ENCODE data around the gene ABCA1. TPM values are rescaled to one million over a fixed set of nuclear protein-coding genes. Genes with fewer than 3 reads are reported as not detected.

The ABCA1 gene
- total RNA-seq, 2 donors from 2014 or later = 5.7 to 21.7 TPM

DNA sequence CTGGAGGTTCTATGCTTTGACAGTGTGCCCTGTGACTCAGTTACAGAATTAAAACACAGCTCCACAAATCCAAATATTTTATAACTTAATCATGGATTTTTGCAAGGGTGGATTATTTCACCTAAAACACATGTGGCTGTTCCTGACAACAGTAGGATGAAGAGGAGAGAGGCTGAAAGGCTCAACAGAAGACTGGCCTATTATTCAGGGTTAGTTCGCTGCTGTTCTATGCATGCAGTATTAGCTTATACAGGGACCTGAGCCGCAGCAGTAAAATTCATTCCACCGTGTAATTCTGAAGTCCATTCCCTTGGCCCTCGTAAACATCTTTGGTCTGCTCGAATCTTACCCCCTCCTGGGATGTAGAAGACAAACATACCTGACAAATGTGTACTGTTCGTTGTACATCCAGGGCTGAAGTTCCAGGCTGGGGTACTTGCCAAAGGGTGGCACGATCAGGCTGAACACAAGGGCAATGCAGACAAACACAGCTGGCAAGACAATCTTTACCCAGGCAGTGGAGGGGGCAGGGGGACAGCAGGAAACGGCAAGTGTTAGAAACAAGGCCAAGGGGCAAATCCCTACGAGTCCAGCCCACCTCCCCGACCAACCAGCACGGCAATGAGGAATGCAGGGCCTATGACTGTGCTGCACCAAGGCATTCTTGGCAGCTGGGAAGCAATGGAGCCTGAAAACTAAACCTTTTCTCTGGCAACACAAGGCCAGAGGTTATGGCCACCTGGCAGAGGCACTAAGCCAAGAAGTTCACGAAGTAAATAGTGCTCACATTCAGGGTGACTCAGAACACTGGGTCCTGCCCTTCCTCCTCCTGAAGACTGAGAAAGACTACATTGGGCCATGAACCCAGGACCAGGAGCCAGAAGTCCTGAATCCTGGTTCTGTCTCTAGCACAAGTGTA lies 117.3 kb downstream of the ABCA1 start:
- H3K27ac Mint-ChIP-seq = no peak overlapping the region
- no peaks in the 10 kb centered on the region for H3K9me3 Mint-ChIP-seq
- peaks cover 0 to 4% of the 10 kb centered on the region in 2 donors for H3K36me3 Mint-ChIP-seq
- no peak for DNase-seq (ENCODE audit: low spot score in 2 of 2)
- no peak for ATAC-seq

DNA sequence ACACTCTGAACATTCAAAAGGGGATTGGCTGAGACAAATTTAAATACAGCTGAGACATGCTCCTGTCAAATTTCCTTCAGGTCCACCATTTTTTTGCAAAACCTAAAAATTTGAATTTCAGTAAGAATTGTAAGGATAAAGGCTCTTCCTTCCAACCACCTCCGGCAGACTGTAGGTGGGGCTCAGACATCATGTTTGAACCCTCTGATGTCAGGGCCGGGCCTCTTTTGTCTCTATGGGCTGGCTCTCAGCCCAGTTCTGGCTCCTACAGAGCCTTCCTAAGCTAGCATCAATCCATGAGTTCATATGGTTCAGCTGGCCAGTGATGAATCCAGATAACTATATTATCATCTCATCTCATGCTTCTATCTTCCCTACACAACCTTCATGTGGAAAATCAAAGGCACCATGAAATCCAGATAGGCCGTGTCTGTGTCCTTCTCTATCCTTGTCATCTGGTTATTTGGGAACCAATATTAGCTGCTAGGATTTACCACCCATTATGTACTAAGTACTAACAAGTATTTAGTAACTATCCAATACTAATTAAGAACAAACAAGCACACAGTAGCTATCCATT lies 119.8 kb downstream of the ABCA1 start:
- no peaks in the 10 kb centered on the region for H3K9me3 Mint-ChIP-seq
- H3K27ac Mint-ChIP-seq = peak overlapping the region in 1 of 2 donors; percentile 44
- DNase-seq (ENCODE audit: low spot score in 2 of 2) (no peak), ATAC-seq (no peak)
- H3K36me3 Mint-ChIP-seq = peaks cover 0 to 4% of the 10 kb centered on the region in 2 donors

DNA sequence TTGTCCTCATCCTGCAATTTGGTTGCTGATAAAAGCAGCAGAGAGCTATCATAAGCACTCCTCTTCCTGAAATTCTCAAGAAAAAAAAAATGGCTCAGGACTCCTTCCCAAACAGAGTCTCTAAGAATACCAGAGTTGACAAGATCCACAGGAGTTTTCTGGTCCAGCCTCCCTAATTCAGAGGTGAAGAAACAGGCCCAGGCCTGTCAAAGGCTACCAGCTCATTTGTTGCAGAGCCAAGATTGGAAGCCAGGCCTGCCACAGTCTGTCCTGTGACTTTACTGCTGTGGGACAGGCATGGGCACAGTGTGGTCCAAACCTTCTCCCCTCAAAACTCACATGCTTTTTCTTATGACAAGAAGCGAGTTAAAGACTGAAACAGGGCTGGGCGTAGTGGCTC lies 122.5 kb downstream of the ABCA1 start:
- no peak overlapping the region for H3K27ac Mint-ChIP-seq
- ATAC-seq (no peak), DNase-seq (ENCODE audit: low spot score in 2 of 2) (no peak)
- H3K9me3 Mint-ChIP-seq = no peaks in the 10 kb centered on the region
- peaks cover 0 to 4% of the 10 kb centered on the region in 2 donors for H3K36me3 Mint-ChIP-seq

DNA sequence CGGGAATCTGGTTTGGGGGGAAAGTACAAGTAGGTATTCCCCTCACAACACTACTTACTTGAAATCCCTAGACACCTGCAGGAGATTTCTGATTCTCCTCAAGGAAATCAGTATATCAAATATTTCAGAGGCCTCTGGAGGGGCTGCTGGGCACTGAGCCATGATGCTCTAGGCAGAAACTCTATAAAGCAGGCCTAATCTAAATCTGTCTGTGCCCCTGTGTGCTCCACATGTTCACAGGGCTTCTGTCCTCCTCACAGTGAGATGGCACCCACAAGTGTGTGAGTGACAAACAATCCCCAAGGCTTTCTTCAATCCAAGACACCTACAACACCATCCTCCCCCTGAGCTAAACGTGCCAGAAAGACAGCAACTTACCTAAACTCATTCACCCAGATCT lies 125.0 kb downstream of the ABCA1 start:
- H3K9me3 Mint-ChIP-seq = no peaks in the 10 kb centered on the region
- H3K36me3 Mint-ChIP-seq = peaks cover 0 to 4% of the 10 kb centered on the region in 2 donors
- DNase-seq (ENCODE audit: low spot score in 2 of 2) (no peak), ATAC-seq (no peak)
- H3K27ac Mint-ChIP-seq = peak overlapping the region; percentile 5

DNA sequence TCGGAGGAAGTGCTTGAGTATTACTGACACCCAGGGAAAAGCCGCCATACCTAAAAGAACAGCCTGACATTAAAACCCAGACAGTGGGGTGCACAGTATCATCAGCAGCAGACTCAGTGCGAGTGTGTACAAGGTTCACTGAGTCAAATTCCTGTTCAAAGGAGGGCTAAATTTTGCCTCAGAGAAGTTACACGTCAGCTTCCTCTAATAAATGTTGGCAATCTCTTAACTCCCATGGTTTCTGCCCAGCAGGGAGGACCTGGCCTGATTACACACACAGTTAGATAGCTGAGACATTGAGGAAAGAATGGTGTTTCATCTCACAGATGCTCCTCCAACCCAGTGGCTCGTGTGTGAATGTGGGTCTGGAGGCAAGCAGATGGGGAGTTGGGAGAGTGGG lies 125.8 kb downstream of the ABCA1 start:
- Mint-ChIP-seq H3K9me3 (no peaks in the 10 kb centered on the region), H3K27ac (no peak overlapping the region), H3K36me3 (peaks cover 0 to 4% of the 10 kb centered on the region in 2 donors)

DNA sequence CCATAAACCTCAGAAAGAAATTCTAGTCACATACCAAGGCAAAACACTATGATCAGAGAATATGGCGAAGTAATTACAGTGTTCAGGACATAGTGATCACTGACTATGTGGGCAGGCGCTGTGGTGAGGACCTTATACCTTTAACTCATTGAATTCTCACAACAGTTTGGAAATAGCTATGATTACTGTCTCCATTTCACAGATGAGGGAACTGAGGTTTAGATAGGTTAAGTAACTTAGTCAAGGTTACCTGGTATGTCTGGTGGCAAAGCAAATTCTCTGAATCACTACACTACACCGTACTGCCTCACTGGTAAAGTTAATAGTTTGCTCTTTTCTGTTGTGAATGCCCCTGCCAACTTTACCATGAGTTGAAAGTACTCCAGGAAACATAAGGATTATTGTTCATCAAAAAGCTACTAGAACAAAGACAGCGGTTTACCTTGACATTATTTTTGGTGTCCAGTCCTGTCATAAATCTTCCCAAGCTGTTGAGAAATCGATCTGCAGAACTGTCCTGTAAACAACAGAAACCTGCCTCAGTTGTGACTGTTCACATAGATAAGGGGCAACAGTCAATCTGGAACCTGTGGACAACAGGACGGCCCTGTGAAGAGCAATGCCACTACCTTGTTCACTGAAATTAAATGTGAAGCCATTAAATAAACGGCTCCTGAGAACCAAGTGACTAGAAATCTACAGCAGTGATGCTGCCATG lies 127.7 kb downstream of the ABCA1 start:
- H3K27ac Mint-ChIP-seq = no peak overlapping the region
- H3K36me3 Mint-ChIP-seq = no peaks in the 10 kb centered on the region
- H3K9me3 Mint-ChIP-seq = no peaks in the 10 kb centered on the region
- no peak for DNase-seq (ENCODE audit: low spot score in 2 of 2)
- ATAC-seq = no peak

More for the DNA sequence above, 125.8 kb downstream of the ABCA1 start:
- DNase-seq (ENCODE audit: low spot score in 2 of 2) = no peak
- no peak for ATAC-seq

DNA sequence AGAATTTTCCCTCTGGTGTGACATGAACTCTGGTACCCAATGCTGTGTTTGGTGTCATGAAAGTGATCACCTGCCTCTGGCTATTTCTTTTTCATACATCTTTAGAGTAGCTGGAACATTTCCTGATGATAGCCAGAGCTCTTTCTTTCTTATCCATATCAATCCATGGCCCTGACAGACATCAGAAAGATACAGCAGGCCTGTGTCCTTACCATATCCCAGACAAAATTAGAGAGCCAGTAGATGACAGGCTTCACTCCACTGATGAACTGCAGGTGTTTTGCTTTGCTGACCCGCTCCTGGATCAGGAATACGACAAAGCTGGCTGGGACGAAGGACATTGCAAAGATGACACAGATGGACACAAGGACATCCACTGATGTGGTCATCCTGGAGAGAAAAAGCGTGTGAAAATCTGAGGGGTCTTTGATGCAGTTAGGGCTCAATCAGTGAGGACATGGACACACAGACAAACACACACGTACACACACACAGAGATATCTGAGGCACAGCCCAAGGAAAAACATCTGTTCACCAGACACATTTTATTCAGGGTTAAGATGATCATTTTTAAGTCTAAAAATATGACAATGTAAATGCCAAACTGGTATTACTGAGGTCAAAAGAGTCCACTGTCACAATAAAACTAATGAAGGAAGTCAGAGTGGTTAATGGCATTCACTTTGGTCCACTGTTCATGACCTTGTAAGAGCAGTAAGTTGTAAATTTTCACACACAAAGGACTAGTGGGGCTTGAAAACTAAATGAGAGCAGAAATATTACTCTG lies 129.6 kb downstream of the ABCA1 start:
- H3K27ac Mint-ChIP-seq = no peak overlapping the region
- H3K36me3 Mint-ChIP-seq = no peaks in the 10 kb centered on the region
- DNase-seq (ENCODE audit: low spot score in 2 of 2) = no peak
- ATAC-seq = no peak
- H3K9me3 Mint-ChIP-seq = no peaks in the 10 kb centered on the region

DNA sequence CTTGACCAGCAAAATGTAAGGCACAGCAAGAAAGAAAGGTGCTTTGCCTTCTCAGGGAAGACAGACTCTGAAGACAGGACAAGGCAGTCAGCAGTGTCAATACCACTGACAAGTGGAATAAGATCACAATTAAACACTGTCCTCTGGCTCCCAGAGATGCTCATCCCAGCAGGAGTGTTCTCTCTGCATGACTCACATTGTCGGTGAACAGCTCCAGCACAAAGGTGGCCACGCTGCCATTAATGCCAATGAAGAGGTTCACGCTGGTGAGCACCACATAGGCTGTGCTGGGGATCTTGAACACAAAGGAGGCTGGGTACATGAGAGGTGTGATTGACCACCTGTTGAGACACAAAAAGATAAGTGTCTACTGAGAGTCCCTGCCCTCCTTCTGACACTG lies 132.1 kb downstream of the ABCA1 start:
- ATAC-seq (no peak), DNase-seq (ENCODE audit: low spot score in 2 of 2) (no peak)
- H3K9me3 Mint-ChIP-seq = no peaks in the 10 kb centered on the region
- H3K27ac Mint-ChIP-seq = no peak overlapping the region
- no peaks in the 10 kb centered on the region for H3K36me3 Mint-ChIP-seq

DNA sequence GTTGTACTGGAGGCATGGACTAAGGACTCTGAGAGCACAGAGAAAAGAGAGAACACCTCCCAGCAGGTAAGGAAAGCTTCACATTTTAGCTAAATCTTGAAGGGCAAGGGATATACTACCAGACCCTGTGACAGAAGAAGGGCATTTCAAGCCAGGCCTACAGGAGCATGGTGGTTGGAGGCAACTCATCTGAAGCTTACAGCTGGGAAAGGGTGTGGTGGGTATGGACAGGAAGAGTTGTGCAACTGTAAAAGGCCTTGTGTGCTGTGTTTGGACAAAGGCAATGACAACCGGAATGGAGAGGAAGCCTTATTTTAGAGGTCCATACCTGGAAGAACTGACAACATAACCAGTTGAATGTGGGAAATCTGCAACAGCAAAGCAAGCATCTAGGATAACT lies 132.9 kb downstream of the ABCA1 start:
- H3K9me3 Mint-ChIP-seq = no peaks in the 10 kb centered on the region
- DNase-seq (ENCODE audit: low spot score in 2 of 2) = no peak
- ATAC-seq = no peak
- H3K36me3 Mint-ChIP-seq = no peaks in the 10 kb centered on the region
- H3K27ac Mint-ChIP-seq = peak overlapping the region in 1 of 2 donors; percentile 44

DNA sequence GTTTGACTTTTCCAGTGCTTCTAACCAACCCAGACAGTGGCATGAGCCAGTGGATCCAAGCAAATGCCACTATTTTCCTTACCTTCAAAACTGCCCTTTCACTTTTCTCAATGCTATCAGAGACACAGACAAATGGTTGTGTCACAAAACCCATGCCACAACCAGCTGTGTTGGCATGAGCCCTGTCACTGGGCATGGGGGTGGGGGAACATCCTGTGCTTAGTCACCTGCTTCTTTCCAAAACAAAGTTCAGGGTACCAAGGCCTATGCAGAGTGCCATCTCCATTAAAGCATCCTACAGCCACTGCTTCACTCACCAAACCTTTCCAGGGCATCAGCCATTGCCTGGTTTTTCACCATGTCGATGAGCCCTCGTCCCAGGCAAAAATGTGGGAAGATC lies 133.9 kb downstream of the ABCA1 start:
- H3K36me3 Mint-ChIP-seq = no peaks in the 10 kb centered on the region
- peak in 1 of 2 donors; percentile 51 for ATAC-seq
- no peak overlapping the region for H3K27ac Mint-ChIP-seq
- DNase-seq (ENCODE audit: low spot score in 2 of 2) = no peak
- no peaks in the 10 kb centered on the region for H3K9me3 Mint-ChIP-seq

DNA sequence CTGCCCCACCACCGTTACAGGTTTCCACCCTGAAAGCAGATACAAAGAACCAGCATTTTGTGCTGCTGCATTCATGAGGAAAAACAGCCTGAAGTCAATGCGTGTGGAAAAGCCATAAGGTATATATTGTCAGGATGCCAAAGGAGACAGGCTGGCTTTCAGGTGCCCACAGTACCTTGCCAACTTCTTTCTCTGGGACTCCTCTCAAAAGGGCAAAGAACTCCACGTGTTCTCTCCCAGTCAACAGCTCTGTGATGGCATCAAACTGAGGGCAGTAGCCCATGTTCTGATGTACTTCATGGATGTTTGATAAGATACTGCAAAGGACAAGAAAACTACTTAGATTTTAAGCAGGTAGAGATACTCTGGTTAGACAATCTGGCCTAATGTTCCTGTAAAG lies 139.7 kb downstream of the ABCA1 start:
- DNase-seq (ENCODE audit: low spot score in 2 of 2) (no peak), ATAC-seq (no peak)
- Mint-ChIP-seq H3K9me3 (no peaks in the 10 kb centered on the region), H3K27ac (no peak overlapping the region), H3K36me3 (no peaks in the 10 kb centered on the region)

DNA sequence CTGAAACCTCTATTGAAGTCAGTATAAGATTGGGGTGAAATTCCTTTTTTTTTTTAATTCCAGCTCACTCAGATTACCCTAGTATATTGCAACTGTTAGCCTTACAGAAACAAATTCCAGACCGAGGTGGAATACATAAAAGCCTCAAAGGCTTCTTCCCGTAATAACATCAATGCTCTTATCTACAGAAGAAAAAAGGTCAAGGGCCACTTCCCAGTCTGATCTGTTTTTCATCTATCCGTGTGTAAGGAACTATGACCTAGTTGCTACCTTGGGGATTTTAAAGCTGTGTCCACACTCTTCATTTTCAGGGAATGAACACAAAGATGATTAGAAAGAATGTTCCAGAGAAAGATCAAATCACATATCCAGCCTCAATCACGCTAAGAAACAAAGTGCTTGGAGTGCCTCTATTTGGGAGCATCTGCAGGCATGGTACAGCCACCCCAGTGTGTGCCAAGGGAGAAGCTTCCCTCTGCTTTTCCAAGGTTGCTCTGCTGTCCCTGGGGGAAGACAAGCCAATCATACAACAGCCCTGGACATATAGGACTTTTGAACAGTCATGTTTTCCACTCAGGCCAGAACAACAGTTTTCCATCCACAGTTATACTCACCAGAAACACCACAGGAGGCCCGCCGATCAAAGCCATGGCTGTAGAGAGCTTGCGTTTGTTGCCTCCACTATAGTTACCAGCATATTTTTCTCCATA lies 140.5 kb downstream of the ABCA1 start:
- Mint-ChIP-seq H3K9me3 (no peaks in the 10 kb centered on the region), H3K36me3 (no peaks in the 10 kb centered on the region)

DNA sequence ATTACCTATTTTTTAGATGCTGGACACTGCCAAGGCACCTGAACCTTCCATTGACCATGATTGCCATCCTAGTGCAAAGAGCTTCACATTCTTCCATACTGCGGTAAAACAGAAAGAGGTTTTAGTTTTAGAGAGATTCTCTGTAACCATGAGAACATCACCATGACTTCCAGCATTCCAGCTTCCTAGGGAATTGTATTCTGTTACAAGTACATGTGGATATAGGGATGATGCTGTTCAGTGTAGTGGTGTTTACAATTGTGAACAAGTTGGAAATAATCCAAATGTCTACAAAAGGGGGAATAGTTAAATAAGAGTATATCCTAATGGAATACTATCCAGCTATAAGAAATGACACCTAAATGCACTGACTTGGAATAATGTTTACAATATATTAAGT lies 141.7 kb downstream of the ABCA1 start:
- Mint-ChIP-seq H3K27ac (no peak overlapping the region), H3K9me3 (no peaks in the 10 kb centered on the region), H3K36me3 (no peaks in the 10 kb centered on the region)
- DNase-seq (ENCODE audit: low spot score in 2 of 2) (no peak), ATAC-seq (no peak)

More for the DNA sequence above, 140.5 kb downstream of the ABCA1 start:
- no peak for ATAC-seq
- no peak for DNase-seq (ENCODE audit: low spot score in 2 of 2)
- H3K27ac Mint-ChIP-seq = no peak overlapping the region

DNA sequence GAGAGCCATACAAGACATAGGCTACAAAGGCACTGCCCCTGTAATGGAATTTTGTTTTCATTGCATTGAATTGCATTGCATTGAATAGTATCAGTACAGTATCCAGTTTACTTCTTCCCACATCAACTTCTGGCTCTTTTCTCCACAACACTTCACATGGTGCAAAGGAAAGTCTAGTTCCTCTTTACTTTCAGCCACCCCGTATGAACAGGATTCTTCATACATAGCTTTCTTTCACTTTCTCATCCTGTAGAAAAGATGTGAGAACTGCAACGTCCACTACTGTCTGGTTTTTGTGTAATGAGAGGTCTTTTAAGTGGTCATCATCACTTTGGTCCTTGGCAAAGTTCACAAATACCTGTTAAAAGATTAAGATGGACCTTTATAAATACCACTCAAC lies 143.9 kb downstream of the ABCA1 start:
- Mint-ChIP-seq H3K36me3 (no peaks in the 10 kb centered on the region), H3K27ac (no peak overlapping the region), H3K9me3 (no peaks in the 10 kb centered on the region)
- DNase-seq (ENCODE audit: low spot score in 2 of 2) (no peak), ATAC-seq (no peak)

DNA sequence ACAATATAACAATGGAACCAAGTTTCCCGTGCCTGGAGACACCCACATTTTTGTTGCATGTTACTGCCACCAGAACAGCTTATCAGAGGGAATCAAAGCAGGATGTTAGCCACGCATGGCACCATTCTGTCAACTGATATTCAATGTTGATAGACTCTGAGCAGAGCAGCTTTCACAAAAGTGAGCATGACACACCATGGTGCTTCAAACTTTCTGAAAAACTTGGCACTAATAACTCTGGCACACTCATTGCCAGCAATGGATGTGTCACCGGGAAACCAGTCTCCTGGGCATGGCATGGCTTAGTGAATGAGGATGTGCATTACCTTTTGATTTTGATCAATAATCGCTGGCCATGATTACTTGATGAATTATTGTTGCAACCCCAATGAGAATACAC lies 144.4 kb downstream of the ABCA1 start:
- DNase-seq (ENCODE audit: low spot score in 2 of 2) (no peak), ATAC-seq (no peak)
- H3K27ac Mint-ChIP-seq = no peak overlapping the region
- H3K36me3 Mint-ChIP-seq = no peaks in the 10 kb centered on the region
- H3K9me3 Mint-ChIP-seq = no peaks in the 10 kb centered on the region

DNA sequence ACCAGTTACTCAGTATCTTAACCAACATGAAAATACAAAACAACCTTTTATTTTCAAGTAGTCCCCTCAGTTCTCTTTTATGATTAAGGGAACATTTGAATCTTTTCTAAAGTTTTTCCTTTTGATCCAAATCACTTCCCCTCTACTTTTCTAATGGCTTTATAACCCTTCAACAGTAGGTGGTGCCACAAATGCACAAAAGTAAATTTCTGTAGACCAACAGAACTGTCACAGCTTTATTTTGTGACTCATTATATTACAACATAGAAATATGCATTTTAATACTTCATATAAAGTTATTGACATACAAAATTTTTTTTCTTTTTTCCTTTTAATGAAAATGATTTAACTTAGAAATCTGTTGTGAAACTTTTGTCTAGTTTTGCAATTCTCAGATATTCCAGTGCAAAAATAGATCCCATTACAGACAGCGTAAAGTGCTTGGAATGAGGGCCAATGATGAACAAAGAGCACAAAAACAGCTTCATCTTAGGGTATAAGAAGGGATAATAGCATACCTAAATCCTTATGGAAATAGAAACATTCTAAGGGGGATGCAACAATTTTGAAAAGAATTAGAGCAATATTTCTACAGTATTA lies 147.1 kb downstream of the ABCA1 start:
- H3K27ac Mint-ChIP-seq = no peak overlapping the region
- ATAC-seq (no peak), DNase-seq (ENCODE audit: low spot score in 2 of 2) (no peak)
- no peaks in the 10 kb centered on the region for H3K9me3 Mint-ChIP-seq
- no peaks in the 10 kb centered on the region for H3K36me3 Mint-ChIP-seq
